NCI-H1417 (cell line): ENCODE data around the gene IREB2.

Source experiments
- DNase-seq, 3 experiments: peaks; one replicate each; lab custom pipeline; 2025; lab: John Stamatoyannopoulos, UW

Gene IREB2

DNA sequence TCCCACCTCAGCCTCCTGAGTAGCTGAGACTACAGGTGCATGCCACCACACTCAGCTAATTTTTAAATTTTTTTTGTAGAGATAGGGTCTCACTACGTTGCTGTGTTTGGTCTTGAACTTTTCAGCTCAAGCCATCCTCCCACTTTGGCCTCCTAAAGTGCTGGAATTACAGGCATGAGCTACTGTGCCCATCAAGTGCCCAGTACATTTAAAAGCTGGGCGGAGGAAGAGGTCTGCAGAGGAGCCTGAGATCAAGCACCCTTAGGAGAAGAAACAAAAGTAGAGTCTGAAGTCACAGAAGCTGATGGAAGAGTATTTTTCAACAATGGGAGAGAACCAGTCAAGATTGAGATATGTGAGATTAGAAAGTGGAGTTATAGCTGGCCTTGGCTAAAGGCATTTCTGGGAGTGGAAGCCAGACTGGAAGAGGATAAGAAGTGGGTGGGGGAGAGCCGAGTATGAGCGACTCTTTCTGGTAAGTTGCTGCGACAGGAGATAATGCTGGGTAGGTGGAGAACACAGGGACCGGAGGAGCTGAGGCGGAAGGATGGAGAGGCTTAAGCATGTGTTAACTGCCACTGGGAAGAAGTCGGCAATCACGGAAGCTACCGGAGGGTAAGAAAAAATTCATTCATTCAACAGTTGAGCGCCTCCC, 782 bp upstream of the IREB2 start:
- peak in 1 of 3 experiments; percentile 56 for DNase-seq

DNA sequence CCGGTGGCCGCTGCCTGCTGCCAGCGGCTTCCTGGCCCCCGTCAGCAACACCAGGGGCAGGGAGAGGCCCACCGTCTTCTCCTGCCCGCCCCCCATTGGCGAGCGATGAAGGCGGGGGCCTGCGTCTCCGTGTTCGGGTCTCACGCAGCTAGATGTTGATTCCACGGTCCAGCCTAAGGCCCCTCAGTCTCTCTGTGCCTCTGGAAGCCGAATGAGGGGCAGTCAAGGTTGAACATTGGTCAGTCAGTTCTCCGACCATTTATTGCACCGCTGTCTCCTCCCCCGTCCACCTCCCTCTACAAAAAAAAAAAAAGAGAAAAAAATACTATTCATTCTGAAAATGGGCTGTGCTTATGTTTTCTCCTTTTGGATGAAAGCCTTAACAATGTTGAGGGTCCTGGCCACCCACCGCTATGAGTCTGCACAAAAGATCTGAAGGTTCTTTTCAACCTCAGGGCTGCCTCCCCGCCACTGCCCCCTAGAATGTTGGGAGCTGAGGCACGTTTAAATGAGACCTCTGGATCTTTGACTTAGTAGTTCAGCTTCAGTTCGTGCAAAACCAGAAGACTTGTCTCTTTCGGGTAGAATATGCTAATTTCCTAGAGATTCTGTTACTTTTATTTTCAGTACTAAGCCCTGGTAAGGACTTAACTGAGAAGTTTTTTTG, 736 bp downstream of the IREB2 start:
- peak in 2 of 3 experiments; percentile 54 to 79 for DNase-seq

DNA sequence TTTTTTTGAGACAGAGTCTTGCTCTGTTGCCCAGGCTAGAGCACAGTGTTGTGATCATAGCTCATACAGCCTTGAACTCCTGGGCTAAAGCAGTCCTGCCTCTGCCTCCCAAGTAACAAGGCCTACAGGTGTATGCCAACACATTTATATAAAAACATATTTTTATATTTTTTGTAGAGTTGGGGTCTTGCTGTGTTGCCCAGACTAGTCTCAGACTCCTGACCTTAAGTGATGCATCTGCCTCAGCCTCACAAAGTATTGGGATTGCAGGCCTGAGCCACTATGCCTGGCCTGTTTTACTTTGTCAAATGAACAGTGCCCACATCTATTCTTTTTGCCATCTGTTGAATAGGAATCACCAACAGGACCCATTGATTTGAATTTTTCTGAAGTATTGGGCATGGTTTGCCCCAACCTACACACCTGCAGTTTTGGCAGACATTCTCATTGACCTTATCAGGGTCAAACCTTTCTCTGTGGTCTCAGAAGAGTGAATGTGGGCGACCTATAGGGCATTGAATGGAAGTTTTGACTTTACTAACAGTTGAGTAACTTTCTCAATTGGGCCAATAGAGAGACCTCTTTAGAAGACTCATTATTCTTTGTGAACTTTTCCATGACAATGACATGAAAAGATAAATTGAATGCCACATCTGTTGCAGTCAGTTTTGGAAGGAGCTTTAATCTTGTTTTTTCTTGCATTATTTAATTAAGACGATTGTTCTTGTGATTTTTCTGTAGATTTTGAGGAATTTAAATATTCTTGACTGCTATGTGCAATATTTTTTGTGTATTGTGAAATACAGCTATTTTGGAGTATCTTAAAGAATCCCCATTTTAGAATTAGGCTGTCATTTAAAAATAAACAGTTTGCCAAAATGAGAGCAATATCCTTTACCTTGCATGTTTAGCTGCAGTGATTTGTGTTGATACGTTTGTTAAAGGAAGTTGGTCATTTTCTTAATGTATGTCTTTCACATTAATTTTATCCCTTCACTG, 2.7 kb downstream of the IREB2 start:
- no peak for DNase-seq

DNA sequence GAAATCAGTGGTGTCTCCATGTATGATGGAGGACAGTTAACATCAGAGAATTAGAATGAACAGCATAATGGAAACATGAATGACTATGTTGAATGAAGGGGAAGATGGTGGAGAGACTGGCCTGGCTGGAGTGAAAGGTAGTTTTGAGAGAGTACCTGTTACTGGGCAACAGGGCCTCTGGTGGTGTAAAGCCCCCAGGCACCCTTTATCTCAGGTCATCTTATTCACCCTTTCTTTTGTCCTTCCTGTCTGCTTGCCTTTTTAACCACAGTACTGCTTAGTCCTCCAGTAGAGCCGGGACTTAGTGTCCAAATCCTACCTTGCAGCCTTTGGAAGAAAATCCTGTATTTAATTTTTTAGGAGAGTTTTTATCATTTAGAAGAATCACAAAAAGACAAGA, 6.2 kb downstream of the IREB2 start:
- no peak for DNase-seq

DNA sequence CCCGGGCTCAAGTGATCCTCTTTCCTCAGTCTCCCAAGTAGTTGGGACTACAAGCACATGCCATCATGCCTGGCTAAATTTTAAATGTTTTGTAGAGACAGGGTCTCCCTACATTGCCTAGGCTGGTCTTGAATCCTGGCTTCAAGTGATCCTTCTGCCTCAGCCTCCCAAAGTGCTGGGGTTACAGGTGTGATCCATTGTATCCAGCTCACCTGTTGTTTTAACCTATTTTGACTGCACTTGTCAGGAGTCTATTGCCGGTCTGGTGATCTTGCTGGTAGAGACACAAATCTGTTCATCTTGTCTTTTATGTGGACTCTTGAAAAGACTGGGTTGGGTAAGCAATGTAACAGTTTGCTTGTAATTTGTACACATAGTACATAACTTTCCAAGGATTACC, 7.9 kb downstream of the IREB2 start:
- no peak for DNase-seq

DNA sequence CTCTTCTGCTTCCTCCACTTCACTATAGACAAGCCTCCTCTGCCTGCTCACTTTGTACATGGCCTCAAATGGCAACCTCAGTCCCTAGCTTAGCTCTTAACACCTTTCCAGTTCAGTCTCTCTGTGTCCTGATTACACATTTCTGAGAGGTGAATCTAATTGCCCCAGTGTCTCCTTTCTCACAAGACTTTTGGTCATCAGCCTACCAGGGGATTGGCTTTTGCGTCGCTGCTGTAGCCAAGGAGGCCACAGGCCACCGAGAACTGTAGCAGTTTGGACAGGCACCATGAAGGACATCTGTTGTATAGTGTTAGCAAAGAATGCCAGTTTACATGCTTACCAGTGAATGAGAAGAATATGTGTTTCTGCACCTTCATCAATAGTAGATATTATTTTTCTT, 8.5 kb downstream of the IREB2 start:
- DNase-seq, result no peak

DNA sequence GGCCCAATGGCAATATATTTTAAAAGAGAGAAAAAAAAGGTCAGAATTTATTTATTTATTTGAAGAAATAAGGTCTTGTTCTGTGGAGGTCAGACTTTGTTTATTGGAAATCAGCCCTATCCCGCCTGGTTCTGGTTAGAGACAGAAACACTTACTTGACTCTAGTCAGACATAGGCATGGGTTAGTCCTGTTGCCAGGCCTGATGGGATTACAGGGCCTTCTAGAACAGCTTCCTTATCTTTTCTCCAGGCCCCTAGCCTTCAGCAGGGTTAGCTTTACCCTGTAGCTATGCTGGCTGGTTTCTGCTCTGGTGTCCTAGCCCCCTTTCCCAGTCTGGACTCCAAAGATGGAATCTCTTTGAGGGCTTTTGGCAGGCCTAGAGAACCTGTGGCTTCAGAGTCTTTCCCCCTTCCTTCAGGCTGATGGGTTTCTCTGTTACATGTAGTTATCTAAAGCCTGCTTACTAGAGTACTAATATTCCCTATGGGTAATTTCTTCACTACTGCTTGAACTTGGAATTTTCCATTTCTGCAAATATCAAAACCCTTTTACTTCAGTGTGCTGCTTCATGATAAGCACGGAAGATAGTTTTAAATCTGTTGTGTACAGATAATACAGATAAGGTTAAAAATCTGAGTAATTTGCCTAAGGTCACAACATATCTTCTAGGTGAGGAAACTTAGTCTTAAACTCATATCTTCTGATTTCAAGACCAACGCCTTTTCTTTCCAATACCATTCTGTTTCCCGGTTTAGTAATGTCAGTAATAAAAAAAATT, 10.6 kb downstream of the IREB2 start:
- DNase-seq, result no peak

DNA sequence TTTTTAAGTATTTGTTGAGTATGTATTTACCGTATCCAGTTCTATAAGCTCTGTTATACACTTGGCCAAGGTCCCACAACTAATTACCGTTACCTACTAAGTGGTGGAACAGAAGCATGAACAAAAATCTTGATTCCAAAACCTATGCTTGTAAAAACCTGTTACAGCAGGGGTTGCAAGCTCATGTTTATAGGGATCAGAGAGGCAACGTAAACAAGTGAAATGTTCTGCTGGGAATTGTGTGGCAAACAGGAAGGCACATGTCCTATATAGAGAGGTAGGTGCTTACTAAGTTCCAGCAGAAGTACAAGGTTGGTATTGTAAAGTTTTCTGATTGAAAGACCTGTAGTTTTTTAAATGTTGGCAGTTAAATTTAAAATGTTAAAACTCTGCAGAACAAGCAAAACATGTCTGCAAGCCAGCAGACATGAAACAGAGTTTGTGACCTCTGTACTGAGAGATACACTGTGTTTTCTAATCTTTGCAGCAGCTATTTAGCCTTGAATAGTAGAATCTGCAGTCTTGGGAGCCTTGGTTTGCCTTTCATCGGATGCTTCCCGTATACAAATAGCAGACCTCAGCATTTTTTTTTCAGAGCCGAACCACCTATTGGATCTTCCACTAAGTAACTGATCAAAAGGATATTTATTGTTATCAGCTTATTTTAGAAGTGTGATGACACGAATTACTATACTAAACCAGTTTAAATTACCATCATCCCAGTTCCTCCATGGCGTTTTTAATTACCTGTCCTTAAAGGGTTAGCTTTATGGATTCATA, 11.4 kb downstream of the IREB2 start:
- DNase-seq, result peak in 1 of 3 experiments; percentile 6

DNA sequence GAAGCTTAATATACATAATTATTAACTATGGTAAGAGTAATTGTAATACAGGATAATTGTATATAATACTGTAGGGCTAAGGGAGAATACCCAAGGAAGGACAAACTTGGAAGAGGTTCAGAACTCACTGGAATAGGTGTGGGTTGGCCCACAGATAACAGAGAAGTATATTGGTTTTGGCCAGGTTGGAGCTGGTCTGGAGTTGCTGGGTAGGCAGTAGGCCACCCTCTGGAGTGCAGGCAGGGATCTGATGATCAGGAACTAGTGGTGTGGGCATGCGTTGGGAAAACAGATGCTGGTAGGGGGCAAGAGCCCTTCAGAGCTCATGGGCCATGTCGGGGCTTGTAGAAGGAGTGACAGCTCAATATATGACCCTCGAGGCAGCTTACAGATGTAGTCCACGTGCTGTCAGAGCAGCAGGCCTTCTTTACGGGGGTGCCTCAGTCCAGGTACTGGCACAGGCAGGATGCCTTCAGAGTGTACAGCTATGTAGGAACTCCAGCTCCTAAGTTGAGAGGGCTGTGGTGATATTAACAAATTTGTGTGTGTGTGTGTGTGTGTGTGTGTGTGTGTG, 12.4 kb downstream of the IREB2 start:
- DNase-seq, result peak in 1 of 3 experiments; percentile 38

DNA sequence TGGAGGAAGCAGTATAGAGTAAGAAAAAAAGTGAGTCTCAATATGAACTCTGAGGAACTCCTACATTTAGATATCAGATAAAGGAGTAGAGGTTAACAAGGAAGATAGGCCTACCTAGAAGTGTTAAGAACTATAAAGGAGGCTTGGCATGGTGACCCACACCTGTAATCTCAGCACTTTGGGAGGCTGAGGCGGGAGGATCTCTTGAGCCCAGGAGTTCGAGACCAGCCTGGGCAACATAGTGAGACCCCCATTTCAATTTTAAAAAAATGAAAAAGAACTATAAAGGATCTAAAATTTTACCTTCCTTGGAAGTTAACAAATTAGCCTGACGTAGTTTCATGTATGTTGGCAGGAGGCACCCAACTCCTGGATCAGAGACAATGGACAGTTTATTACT, 14.5 kb downstream of the IREB2 start:
- DNase-seq, result no peak

DNA sequence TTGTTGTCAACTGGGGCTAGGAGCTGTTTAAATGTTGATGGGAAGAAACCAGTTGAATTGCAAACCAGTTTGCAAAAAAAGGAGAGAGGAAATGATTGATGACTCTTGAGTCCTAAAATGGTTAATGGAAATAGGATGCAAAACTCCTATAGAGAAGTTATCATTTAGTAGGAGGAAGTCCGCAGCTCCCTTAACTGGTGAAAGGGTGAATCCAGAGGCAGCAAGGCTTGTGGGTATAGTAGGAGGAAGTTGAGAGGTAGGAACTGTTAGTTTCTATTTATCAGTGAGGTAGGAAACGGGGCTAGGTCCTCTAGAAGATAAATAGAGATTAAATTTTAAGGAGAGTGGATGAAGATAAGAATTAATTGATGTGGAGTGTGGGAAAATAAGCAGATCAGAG, 15.4 kb downstream of the IREB2 start:
- no peak for DNase-seq

DNA sequence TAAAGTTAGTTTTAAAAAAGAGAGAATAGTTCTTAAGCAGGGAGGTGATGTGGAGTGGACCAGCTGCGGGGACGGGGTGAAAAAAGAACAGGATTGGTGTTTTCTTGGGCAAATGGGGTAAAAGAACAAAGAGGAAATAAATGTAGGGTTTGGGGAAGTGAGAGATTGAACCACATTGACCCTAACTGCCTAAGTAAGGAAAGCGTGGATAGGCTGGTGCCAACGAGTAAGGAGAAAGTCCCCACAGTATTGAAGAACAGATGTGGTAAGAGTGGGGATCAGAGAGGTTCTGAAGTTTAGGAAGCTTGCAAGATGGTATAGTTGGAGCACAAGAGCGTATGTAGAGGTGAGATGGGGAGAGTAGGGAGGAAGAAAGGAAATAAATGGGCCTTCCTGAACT, 17.0 kb downstream of the IREB2 start:
- no peak for DNase-seq

DNA sequence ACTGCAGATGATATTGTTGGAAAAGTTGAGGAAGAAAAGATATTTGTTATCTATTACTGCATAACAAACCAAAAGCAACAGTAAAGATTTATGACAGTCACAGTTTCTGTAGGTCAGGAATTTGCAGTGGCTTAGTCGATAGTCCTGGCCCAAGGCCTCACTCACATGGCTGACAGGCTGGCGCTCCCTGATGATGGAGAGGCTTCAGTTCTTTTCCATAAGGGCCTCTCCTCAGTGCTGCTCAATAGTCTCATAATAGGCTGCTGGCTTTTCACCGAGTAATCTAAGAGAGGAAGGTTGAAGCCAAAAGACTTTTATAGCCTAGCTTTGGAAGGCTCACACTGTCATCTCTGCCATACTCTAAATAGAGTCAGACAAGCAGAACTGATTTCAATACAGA, 17.7 kb downstream of the IREB2 start:
- peak; percentile 7 to 44 (median 26) for DNase-seq

DNA sequence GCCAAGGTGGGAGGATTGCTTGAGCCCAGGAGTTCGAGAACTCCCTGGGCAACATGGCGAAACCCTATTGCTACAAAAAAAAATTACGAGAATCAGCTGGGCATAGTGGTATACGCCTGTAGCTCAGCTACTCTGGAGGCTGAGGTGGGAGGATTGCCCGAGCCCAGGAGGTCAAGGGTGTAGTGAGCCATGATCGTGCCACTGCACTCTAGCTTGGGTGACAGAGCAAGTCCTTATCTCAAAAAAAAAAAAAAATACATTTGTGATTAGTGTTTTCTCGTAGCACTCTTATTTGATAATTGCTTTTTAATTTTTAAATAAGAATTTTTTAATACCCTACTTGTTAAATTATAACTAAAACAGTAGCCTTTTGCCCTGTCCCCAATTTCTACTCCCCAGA, 18.4 kb downstream of the IREB2 start:
- no peak for DNase-seq

DNA sequence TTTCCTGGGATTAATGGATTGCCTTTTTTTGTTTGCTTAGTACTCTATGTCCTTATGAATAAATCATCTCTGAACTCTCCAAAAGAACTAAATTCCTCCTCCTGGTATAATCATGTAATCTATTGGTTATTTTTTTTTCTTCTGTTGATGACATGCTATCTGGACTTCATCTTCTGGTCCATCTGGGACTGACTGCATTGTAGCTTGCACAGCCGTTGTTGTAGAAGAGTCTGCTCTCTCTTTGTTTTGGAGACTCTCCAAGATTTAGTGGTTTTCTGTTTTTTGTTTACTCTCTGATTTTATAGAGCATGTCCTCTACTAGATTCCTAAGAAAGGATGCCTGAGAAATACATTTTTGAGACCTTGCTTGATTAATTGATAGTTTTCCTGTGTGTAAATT, 19.1 kb downstream of the IREB2 start:
- peak in 1 of 3 experiments; percentile 35 for DNase-seq

DNA sequence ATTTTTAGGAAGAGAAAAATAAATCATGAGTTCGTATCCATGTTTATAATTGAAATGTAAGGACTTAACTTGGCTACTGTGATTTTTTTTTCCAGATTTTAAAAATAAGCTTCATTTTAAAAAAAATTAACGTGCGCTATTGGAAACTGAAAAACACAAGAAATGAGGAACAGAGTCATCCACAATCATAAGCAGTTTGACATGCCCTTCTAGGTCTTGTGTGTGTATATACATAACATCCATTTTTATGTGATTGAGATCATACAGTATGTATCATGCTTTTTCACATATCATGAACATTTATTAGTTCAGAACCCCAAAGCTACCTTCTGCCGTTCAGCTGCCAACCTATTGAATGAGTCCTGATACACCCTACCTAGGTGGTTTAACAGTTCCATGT, 22.7 kb downstream of the IREB2 start:
- DNase-seq, result no peak

DNA sequence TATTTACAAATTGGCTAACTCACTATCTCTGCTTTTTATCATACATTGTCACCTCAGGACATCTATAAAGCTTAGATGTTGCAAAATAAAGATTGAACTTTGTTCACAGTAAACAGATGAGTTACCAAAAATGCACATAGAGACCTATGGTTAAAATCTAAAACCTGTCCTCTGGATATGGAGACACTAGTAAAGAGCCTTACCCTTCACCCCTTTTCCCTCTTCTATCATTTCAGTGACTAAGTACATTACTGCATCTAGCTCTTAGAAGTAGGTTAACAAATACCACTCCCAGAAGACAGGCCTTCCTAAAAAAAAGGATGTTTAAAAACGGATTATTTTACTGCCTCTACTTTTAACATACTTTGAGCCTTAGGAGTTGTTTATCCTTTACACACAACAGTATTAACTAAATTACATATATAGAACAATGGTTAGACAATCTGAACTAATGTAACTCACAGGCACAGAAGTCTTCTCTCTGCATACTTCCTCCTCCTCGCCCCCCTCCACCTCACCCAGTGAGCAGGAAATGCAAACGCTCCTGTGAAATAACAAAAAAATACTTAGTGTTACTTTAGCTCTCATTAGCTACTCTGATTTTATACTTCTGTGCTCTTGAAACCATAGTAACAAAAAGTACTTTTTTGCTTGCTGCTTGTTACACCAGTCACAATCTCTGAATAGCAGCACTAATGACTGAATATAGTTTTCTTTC, 23.3 kb downstream of the IREB2 start:
- peak in 1 of 3 experiments; percentile 28 for DNase-seq

DNA sequence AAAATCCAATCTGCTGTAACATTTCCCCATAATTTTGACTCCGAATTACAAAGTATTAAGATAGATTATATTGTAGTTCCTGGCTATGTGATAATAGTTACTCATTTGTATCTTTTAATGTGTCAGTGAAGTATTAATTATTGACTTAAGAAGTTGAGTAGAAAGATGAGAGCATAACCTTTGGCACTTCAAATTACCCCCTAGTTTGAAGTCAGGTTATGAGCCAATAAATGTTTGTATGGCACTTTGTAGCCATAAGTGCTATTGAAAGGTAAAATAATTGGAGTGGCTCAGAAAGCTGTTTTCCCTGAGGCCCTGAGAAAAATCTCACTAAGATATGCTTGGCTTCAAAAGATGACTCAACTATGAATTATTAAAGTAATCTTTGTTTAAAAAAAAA, 31.0 kb downstream of the IREB2 start:
- peak in 1 of 3 experiments; percentile 60 for DNase-seq

DNA sequence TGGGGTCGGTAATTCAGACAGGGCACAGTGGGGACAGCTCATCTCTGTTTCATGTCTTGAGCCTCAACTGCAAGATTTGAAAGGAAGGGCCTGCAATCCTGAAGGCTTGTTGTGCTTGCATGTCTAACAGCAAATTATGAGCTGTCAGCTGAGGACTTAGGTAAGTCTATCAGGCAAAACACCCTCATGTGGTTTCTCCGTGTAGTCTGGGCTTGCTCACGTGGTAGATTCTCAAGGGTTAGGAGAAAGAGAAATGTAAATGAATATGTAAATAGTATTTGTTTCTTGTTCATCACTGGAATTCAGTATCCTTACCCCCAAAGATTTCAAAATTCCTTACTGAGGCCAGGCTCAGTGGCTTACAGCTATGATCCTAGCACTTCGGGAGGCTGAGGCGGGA, 39.3 kb downstream of the IREB2 start:
- no peak for DNase-seq

DNA sequence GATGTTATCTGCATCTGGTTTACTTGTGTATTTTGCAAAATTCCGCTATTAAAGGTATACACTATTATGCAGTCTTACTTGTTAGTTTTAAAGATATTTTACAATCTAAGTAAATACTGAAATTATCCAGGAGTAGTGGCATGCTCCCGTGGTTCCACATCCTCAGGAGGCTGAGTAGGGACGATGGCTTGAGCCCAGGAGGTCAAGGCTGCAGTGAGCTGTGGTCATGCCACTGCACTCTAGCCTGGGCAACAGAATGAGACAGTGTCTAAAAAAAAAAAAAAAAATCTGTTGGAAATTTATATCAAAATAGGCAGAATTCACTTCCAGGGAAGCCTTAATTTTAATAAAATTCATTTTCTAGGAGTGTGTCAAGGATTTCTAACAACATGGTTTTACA, 41.6 kb downstream of the IREB2 start:
- no peak for DNase-seq
